AG09319 (cell line): ENCODE measurements around the gene TSPAN4.

Source experiments
- DNase-seq: peaks from one replicate; pipeline ENCODE4 v3.0.0-alpha.2; 2010; ENCODE audit warnings: low read depth; ENCODE audit errors: extremely low read depth
- TF ChIP-seq, protein P1 (sequence below): IDR thresholded peaks from 2 replicates; pipeline ENCODE4 v1.5.1; 2011; ENCODE audit warnings: low read depth, mild to moderate bottlenecking, inconsistent platforms, low read length, moderate library complexity

The TSPAN4 gene

DNA sequence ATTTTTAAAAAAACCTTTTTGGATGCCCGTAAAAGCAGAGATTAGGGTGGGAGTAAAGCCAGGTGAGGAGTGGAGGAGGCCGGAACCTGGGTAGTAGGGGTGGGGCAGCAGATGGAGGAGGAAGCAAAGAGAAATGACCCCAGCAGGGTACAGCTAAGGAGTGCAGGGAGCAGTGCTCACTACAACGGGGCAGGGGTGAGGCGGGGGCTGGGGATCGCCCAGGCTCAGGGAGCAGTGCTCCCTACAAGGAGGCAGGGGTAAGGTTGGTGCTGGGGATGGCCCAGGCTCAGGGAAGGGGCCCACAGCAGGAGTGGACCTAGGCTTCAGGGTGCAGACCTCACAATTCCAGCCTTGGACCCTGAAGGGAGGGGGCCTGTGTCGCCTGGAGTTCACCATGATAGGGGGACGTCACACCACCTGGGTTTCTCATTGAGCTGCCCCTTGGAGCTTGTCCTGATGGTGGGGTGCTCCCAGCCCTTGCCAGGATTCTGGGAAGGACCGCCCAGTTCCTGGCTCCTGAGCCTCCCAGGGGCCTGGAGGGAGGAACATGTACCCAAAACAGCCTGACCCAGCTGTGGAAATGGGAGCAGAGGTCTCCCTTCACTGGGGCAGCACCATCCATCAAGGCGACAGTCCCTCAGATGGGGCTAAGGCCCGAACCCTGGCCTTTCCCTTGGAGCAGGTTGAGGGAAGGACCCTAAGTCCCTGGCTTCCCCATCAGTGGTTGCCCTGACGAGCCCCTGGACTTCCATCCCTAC lies 26.8 kb upstream of the TSPAN4 start:
- no peak for DNase-seq
- TF ChIP-seq, protein P1, sequence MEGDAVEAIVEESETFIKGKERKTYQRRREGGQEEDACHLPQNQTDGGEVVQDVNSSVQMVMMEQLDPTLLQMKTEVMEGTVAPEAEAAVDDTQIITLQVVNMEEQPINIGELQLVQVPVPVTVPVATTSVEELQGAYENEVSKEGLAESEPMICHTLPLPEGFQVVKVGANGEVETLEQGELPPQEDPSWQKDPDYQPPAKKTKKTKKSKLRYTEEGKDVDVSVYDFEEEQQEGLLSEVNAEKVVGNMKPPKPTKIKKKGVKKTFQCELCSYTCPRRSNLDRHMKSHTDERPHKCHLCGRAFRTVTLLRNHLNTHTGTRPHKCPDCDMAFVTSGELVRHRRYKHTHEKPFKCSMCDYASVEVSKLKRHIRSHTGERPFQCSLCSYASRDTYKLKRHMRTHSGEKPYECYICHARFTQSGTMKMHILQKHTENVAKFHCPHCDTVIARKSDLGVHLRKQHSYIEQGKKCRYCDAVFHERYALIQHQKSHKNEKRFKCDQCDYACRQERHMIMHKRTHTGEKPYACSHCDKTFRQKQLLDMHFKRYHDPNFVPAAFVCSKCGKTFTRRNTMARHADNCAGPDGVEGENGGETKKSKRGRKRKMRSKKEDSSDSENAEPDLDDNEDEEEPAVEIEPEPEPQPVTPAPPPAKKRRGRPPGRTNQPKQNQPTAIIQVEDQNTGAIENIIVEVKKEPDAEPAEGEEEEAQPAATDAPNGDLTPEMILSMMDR = no peak

DNA sequence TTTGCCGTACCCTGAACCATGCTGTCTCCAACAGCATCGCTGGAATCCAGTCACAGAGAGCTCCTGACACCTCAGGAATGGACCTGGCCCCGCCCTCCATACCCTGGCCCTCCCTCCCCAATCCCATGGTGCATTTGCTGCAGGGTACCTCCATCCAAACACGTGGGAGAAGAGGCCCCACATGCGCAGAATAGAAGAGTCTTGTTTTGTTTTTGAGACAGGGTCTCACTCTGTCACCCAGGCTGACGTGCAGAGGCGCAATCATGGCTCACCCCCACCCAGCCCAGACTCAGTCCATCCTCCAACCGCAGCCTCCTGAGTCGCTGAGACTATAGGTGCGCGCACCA lies 26.2 kb upstream of the TSPAN4 start:
- no peak for DNase-seq
- TF ChIP-seq, protein P1 = no peak

DNA sequence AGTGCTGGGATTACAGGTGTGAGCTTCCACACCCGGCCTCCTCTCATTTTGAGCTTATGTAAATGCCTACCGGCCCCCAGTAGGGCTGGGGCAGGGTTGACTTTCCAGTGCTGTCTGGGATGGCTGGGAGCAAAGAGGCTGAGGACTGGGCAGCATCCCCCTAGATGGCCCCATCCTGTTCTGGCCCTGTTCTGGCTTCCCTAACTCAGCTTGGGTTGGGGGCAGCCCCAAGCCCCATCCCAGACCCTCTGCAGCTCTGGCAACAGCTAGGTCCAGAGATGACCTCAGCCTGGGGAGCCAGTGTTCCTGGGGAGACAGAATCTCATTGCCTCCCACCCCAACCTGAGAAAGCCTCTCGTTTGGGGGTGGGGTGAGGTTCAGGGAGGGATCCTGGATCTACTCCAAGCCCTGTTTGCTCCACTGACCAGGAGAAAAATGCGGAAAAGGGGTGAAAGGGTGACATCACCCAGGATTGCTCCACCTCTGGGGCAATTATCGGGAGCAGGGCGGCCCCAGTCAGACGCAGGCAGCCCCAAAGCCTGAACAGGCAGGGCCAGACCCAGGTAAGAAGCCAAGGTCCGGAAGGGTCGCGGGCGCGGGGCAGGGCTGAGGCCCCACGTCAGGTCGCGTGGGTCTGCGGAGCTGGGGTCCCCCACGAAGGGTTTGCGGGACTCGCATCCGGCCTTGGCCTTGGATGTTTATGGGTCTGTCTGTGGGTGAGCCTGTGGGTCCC lies 24.1 kb upstream of the TSPAN4 start, which contains the start of gene PNPLA2:
Gene PNPLA2, plus strand, starts transcription at position 519 of the 733 bp plus-strand sequence. CDS start 805 bp downstream, outside the sequence.
- TF ChIP-seq, protein P1 = no peak
- DNase-seq = no peak

DNA sequence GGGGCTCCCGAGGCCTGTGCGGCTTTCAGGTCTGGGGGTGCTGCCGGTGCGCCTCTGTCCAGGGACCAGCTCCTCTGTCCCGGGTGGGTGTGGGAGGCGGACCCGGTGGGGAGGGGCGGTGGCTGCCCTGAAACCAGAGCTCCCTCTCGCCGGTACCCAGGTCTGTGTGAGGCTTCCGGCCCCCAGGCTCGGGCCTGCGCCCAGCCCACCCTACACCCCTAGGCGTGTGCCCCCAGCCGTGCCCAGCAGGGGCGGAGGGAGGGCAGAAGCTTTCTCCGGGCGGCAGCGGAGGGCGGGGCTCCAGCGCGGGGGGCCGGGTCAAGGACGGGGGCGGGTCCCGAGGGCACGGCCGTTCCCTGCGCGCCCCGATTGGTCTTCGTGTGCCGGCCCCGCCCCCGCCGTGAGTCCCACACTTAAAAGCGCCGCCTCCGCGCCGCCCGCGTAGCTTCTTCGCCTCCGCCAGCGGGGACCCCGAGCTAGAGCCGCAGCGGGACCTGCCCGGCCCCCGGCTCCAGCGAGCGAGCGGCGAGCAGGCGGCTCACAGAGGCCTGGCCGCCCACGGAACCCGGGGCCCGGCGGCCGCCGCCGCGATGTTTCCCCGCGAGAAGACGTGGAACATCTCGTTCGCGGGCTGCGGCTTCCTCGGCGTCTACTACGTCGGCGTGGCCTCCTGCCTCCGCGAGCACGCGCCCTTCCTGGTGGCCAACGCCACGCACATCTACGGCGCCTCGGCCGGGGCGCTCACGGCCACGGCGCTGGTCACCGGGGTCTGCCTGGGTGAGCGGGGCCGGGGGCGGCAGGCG lies 23.3 kb upstream of the TSPAN4 start:
- DNase-seq = peak; percentile 56

DNA sequence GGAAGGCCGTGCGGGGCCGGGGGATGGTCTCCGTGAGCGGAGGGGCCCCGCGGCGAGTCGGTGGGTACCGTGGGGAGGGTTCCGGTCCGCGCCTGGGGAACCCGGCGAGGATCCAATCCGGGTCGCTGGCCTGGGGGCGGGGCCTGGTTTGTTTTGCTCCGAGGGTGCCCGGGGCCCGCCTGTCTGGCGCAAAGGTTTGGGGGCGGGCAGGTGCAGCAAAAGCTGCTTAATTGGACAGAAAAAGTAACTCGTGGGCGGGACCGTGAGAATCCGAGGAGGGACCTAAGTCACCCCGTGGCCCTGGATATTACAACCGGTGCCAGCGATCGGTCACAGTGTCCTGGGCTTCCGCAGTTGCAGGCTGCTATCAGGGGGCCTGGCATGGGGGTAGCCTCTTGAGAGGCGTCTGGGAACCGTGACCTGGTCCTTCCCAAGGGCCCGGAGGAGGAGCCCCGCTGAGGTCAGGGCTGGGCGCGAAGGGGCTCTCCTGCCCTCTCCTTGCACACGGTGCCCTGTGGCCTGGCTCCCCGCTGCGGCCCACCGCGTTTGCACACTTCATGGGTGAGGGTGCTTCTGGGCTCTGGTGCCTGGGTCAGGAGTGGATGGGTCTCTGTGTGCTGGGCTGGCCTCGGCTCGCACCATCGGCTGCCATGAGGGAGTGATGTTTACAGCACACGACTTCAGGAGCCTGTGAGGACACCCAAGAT lies 22.6 kb upstream of the TSPAN4 start:
- DNase-seq = no peak

More for the DNA sequence above, 23.3 kb upstream of the TSPAN4 start:
- TF ChIP-seq, protein P1 = no peak

DNA sequence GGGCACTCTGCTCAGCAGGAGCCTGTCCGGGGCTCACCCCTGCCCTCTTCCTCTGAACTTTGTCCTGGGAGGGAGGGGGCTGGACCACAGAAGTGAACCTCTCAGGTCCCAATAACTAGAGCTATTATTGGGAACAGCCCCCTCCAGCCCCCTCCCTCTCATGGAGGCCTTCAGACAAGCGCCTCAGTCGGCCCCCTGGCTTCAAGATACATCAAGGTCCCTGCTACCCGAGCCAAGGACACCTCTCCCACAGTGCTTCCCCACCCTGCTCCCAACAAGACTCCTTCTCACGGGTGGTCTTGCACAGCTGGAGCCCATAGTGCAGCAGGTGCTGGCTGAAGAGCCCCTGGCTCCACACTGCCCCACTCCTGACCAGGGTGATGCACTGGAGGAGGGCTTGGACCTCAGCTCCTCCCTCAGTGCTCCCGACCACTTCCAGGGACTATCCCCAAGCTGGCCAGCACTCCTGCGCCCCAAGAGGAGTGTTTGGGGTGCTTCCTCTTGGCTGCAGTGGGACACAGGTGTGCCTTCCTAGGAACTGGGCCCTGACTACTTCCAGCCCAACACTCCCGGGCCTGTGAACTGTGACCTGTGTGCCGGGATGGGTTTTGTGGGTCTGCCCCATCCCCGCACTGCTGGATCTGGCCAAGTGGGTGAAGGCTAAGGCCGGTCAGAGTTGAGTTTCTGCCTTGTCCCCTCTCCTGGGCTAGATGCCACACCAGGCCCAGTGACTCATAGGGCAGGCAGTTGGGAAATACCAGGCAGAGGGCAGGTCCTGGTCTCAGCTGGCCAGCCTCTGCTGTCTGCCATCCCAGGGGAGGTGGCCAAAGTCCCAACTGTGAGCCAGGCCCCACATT lies 21.8 kb upstream of the TSPAN4 start:
- DNase-seq = no peak

More for the DNA sequence above, 22.6 kb upstream of the TSPAN4 start:
- TF ChIP-seq, protein P1 = no peak

More for the DNA sequence above, 21.8 kb upstream of the TSPAN4 start:
- TF ChIP-seq, protein P1 = no peak
